Neural cell (in vitro differentiated cells): ENCODE data around the gene MRPL28. TPM values are rescaled to one million over a fixed set of nuclear protein-coding genes. Genes with fewer than 3 reads are reported as not detected.
A peak's percentile ranks its signal among the peaks of the same experiment; 100 is the strongest.
"Not testable (repeated sequence)": the region's sequence is repeated elsewhere in the genome, so short reads cannot be mapped to it uniquely, and the experiment has no call there.

Experiments used
- H2AFZ ChIP-seq: fragments of 200-600, 300-800 bp; sonication (generic), shearing (Covaris generic); 2 replicates; pipeline ENCODE4 v1.6.0; 2014; ENCODE audit warnings: low read depth, mild to moderate bottlenecking, antibody characterized with exemption, low read length, moderate library complexity
- H3F3A ChIP-seq: fragments of 200-600 bp; shearing (Covaris generic); 2 replicates; pipeline ENCODE4 v1.6.1; 2016; ENCODE audit warnings: mild to moderate bottlenecking, moderate library complexity, mixed read lengths, antibody characterized with exemption, low read length; ENCODE audit not compliant: insufficient read depth, poor library complexity, severe bottlenecking
- H3K27ac ChIP-seq: fragments of 200-600, 300-800 bp; sonication (generic), shearing (Covaris generic); 2 replicates; pipeline ENCODE4 v1.5.1; 2014; ENCODE audit warnings: mild to moderate bottlenecking, low read length, moderate library complexity
- H3K27me3 ChIP-seq: fragments of 300-800, 200-600 bp; sonication (generic), shearing (Covaris generic); 2 replicates; pipeline ENCODE4 v1.6.0; 2014; ENCODE audit warnings: mild to moderate bottlenecking, low read depth, low read length, moderate library complexity; ENCODE audit not compliant: insufficient read depth
- H3K36me3 ChIP-seq: fragments of 300-800, 200-600 bp; sonication (generic), shearing (Covaris generic); 2 replicates; pipeline ENCODE4 v1.5.1; 2014; ENCODE audit warnings: mild to moderate bottlenecking, antibody characterized with exemption, low read length, moderate library complexity; ENCODE audit not compliant: insufficient read depth
- H3K4me2 ChIP-seq: fragments of 300-800, 200-600 bp; sonication (generic), shearing (Covaris generic); 2 replicates; pipeline ENCODE4 v1.6.0; 2014; ENCODE audit warnings: mild to moderate bottlenecking, low read length
- H3K4me3 ChIP-seq: fragments of 300-800, 200-600 bp; sonication (generic), shearing (Covaris generic); 2 replicates; pipeline ENCODE4 v1.5.1; 2014; ENCODE audit warnings: mild to moderate bottlenecking, low read length, moderate library complexity
- H3K79me2 ChIP-seq: fragments of 200-600 bp; shearing (Covaris generic); replicated peaks from 2 replicates; pipeline ENCODE4 v1.6.0; 2014; ENCODE audit warnings: mild to moderate bottlenecking, low read length, moderate library complexity; ENCODE audit not compliant: insufficient read depth
- H3K9ac ChIP-seq: fragments of 300-800, 200-600 bp; sonication (generic), shearing (Covaris generic); 2 replicates; pipeline ENCODE4 v1.6.1; 2016; ENCODE audit warnings: mild to moderate bottlenecking, low read length, mixed read lengths
- H3K9me2 ChIP-seq: fragments of 200-600 bp; shearing (Covaris generic); 2 replicates; pipeline ENCODE4 v1.6.1; 2016; ENCODE audit warnings: mild to moderate bottlenecking, low read length, mixed read lengths; ENCODE audit not compliant: insufficient read depth
- H3K9me3 ChIP-seq: fragments of 200-600, 300-800 bp; sonication (generic), shearing (Covaris generic); 2 replicates; pipeline ENCODE4 v1.6.1; 2016; ENCODE audit warnings: mild to moderate bottlenecking, mixed run types, low read length, moderate library complexity, mixed read lengths
- H4K20me1 ChIP-seq: fragments of 200-600 bp; shearing (Covaris generic); 2 replicates; pipeline ENCODE4 v1.6.1; 2016; ENCODE audit warnings: mild to moderate bottlenecking, mixed run types; ENCODE audit not compliant: insufficient read depth
- CTCF ChIP-seq: fragments of 450-650 bp; IDR thresholded peaks from 2 replicates; pipeline ENCODE4 v1.5.1; 2014; ENCODE audit warnings: antibody characterized with exemption, mild to moderate bottlenecking, moderate library complexity; ENCODE audit not compliant: poor library complexity, severe bottlenecking
- RAD21 ChIP-seq: fragments of 450-650 bp; conservative IDR thresholded peaks from 2 replicates; pipeline ENCODE4 v1.6.1; 2014; ENCODE audit warnings: antibody characterized with exemption, mild to moderate bottlenecking, moderate library complexity
- polyA plus RNA-seq: library from polyadenylated mRNA; depleted of rRNA; stranded (reverse); fragments of >200 nt; gene quantifications from 2 replicates; pipeline ENCODE4 v1.2.3, GENCODE V29; 2014

The MRPL28 gene
- polyA plus RNA-seq, 1 donor from 2014 or later: 134 TPM

GRCh38 chr16:334861-335632 lies 35.3 kb downstream of the MRPL28 start:
- not testable (repeated sequence) for H3K9ac ChIP-seq, H3K4me3 ChIP-seq, H3K9me2 ChIP-seq, H3K27ac ChIP-seq, H3K9me3 ChIP-seq, H3K27me3 ChIP-seq, H3F3A ChIP-seq, H3K4me2 ChIP-seq, H2AFZ ChIP-seq, H3K36me3 ChIP-seq, H4K20me1 ChIP-seq
- H3K79me2 ChIP-seq: peaks cover 27% of the 10 kb centered on the region

- not testable (repeated sequence) for H3K36me3 ChIP-seq, H3K27me3 ChIP-seq, H4K20me1 ChIP-seq, H3K9me3 ChIP-seq, H3K9ac ChIP-seq, H3K4me3 ChIP-seq, H3K9me2 ChIP-seq, H3K4me2 ChIP-seq, H3F3A ChIP-seq, H3K27ac ChIP-seq, H2AFZ ChIP-seq
- H3K79me2 ChIP-seq: peaks cover 19% of the 10 kb centered on the region
Observed at GRCh38 chr16:334164-334832, 36.0 kb downstream of the MRPL28 start.

GRCh38 chr16:333406-334094 lies 36.8 kb downstream of the MRPL28 start:
- H3K9ac ChIP-seq: no peak overlapping the region
- no peak overlapping the region for H3K27ac ChIP-seq
- H3K27me3 ChIP-seq: no peaks in the 10 kb centered on the region
- no peaks in the 10 kb centered on the region for H4K20me1 ChIP-seq
- H3K79me2 ChIP-seq: peaks cover 19% of the 10 kb centered on the region
- no peaks in the 10 kb centered on the region for H3K9me3 ChIP-seq
- no peak overlapping the region for H2AFZ ChIP-seq
- no peaks in the 10 kb centered on the region for H3K36me3 ChIP-seq
- H3K4me3 ChIP-seq: no peak overlapping the region
- no peaks in the 10 kb centered on the region for H3K9me2 ChIP-seq
- peaks cover 6% of the 10 kb centered on the region for H3F3A ChIP-seq
- TF ChIP-seq RAD21: no peak
- TF ChIP-seq CTCF: no peak
- H3K4me2 ChIP-seq: no peak overlapping the region

GRCh38 chr16:331181-331814 lies 39.0 kb downstream of the MRPL28 start:
- not testable (repeated sequence) for H3K9ac ChIP-seq
- H3K79me2 ChIP-seq: peaks cover 19% of the 10 kb centered on the region
- peak overlapping the region; percentile 5 for H3K27ac ChIP-seq

More at GRCh38 chr16:331181-331814, 39.0 kb downstream of the MRPL28 start:
- not testable (repeated sequence) for H3K4me3 ChIP-seq, H4K20me1 ChIP-seq, H2AFZ ChIP-seq, H3F3A ChIP-seq, H3K9me2 ChIP-seq, H3K36me3 ChIP-seq, H3K9me3 ChIP-seq, H3K27me3 ChIP-seq
- peak overlapping the region; percentile 30 for H3K4me2 ChIP-seq
